Body of pancreas (tissue), 4 donors: ENCODE measurements around the gene AMBRA1.

ENCODE experiments used
- POLR2A ChIP-seq, 3 donors: fragments of 450-650 bp; IDR thresholded peaks; one replicate each; pipeline ENCODE4 v1.6.1; 2016; ENCODE audit warnings: antibody characterized with exemption in 3 of 3, mild to moderate bottlenecking in 2 of 3
- TF ChIP-seq, protein P1 (sequence below), 7 experiments: fragments of 450-650 bp in 4 of 7; fragments of 200-600 bp in 3 of 7; sonication (generic) in 3 of 7; IDR thresholded peaks; one replicate each; pipeline ENCODE4 v1.5.1; 2016 to 2019; ENCODE audit warnings: antibody characterized with exemption in 7 of 7

DNA sequence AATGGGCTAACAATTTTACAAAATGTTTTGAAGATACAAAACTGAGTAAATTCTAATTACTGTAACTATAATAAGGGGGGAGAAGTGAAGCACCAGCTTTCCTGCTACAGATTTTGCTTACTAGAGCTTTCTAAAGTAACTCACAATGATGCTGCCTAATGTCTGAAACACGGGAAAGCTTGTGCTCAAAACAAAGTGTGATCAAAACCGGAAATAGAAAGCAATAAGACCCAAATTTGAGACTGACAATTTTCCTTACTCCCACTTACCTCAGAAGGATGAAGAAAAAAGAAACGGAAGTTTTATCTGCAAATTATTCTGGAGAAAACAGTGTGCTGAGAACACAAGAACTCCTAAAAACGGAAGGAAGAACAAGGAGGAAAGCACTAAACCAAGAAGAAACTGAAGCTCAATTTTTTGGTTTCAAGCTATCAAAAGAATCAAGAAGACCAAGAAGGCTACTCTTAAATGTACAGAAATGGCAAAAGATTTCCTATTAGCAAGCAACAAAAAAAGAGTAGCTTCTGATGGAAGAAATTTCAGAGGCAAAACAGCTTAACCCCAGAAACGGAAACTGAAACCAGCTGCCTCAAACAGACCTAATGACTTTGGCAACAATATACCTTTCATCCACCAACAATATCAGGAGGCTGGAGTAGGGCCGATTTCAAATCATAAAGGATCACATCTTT lies 33.4 kb downstream of the AMBRA1 start:
- no peak for TF ChIP-seq POLR2A (IDR thresholded peaks at IDR 0.05)
- TF ChIP-seq, protein P1, sequence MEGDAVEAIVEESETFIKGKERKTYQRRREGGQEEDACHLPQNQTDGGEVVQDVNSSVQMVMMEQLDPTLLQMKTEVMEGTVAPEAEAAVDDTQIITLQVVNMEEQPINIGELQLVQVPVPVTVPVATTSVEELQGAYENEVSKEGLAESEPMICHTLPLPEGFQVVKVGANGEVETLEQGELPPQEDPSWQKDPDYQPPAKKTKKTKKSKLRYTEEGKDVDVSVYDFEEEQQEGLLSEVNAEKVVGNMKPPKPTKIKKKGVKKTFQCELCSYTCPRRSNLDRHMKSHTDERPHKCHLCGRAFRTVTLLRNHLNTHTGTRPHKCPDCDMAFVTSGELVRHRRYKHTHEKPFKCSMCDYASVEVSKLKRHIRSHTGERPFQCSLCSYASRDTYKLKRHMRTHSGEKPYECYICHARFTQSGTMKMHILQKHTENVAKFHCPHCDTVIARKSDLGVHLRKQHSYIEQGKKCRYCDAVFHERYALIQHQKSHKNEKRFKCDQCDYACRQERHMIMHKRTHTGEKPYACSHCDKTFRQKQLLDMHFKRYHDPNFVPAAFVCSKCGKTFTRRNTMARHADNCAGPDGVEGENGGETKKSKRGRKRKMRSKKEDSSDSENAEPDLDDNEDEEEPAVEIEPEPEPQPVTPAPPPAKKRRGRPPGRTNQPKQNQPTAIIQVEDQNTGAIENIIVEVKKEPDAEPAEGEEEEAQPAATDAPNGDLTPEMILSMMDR (IDR thresholded peaks at IDR 0.05): no peak
